Neural cell (in vitro differentiated cells): Measurements from ENCODE around the gene SYTL3. TPM values are rescaled to one million over a fixed set of nuclear protein-coding genes. Genes with fewer than 3 reads are reported as not detected.

ENCODE experiments used
- H2AFZ ChIP-seq: fragments of 200-600, 300-800 bp; sonication (generic), shearing (Covaris generic); 2 replicates; pipeline ENCODE4 v1.6.0; 2014; ENCODE audit warnings: low read depth, mild to moderate bottlenecking, antibody characterized with exemption, low read length, moderate library complexity
- H3F3A ChIP-seq: fragments of 200-600 bp; shearing (Covaris generic); 2 replicates; pipeline ENCODE4 v1.6.1; 2016; ENCODE audit warnings: mild to moderate bottlenecking, moderate library complexity, mixed read lengths, antibody characterized with exemption, low read length; ENCODE audit not compliant: insufficient read depth, poor library complexity, severe bottlenecking
- H3K27ac ChIP-seq: fragments of 200-600, 300-800 bp; sonication (generic), shearing (Covaris generic); 2 replicates; pipeline ENCODE4 v1.5.1; 2014; ENCODE audit warnings: mild to moderate bottlenecking, low read length, moderate library complexity
- H3K27me3 ChIP-seq: fragments of 300-800, 200-600 bp; sonication (generic), shearing (Covaris generic); 2 replicates; pipeline ENCODE4 v1.6.0; 2014; ENCODE audit warnings: mild to moderate bottlenecking, low read depth, low read length, moderate library complexity; ENCODE audit not compliant: insufficient read depth
- H3K36me3 ChIP-seq: fragments of 300-800, 200-600 bp; sonication (generic), shearing (Covaris generic); 2 replicates; pipeline ENCODE4 v1.5.1; 2014; ENCODE audit warnings: mild to moderate bottlenecking, antibody characterized with exemption, low read length, moderate library complexity; ENCODE audit not compliant: insufficient read depth
- H3K4me2 ChIP-seq: fragments of 300-800, 200-600 bp; sonication (generic), shearing (Covaris generic); 2 replicates; pipeline ENCODE4 v1.6.0; 2014; ENCODE audit warnings: mild to moderate bottlenecking, low read length
- H3K4me3 ChIP-seq: fragments of 300-800, 200-600 bp; sonication (generic), shearing (Covaris generic); 2 replicates; pipeline ENCODE4 v1.5.1; 2014; ENCODE audit warnings: mild to moderate bottlenecking, low read length, moderate library complexity
- H3K79me2 ChIP-seq: fragments of 200-600 bp; shearing (Covaris generic); replicated peaks from 2 replicates; pipeline ENCODE4 v1.6.0; 2014; ENCODE audit warnings: mild to moderate bottlenecking, low read length, moderate library complexity; ENCODE audit not compliant: insufficient read depth
- H3K9ac ChIP-seq: fragments of 300-800, 200-600 bp; sonication (generic), shearing (Covaris generic); 2 replicates; pipeline ENCODE4 v1.6.1; 2016; ENCODE audit warnings: mild to moderate bottlenecking, low read length, mixed read lengths
- H3K9me2 ChIP-seq: fragments of 200-600 bp; shearing (Covaris generic); 2 replicates; pipeline ENCODE4 v1.6.1; 2016; ENCODE audit warnings: mild to moderate bottlenecking, low read length, mixed read lengths; ENCODE audit not compliant: insufficient read depth
- H3K9me3 ChIP-seq: fragments of 200-600, 300-800 bp; sonication (generic), shearing (Covaris generic); 2 replicates; pipeline ENCODE4 v1.6.1; 2016; ENCODE audit warnings: mild to moderate bottlenecking, mixed run types, low read length, moderate library complexity, mixed read lengths
- H4K20me1 ChIP-seq: fragments of 200-600 bp; shearing (Covaris generic); 2 replicates; pipeline ENCODE4 v1.6.1; 2016; ENCODE audit warnings: mild to moderate bottlenecking, mixed run types; ENCODE audit not compliant: insufficient read depth
- EP300 ChIP-seq: fragments of 450-650 bp; conservative IDR thresholded peaks from 2 replicates; pipeline ENCODE4 v1.6.1; 2014; ENCODE audit warnings: antibody characterized with exemption, mild to moderate bottlenecking, moderate library complexity; ENCODE audit not compliant: poor library complexity, severe bottlenecking
- EZH2 ChIP-seq: fragments of 200-600, 300-800 bp; shearing (Covaris generic), sonication (generic); IDR thresholded peaks from 2 replicates; pipeline ENCODE4 v1.6.1; 2014; ENCODE audit warnings: antibody characterized with exemption, low read length, borderline replicate concordance, mild to moderate bottlenecking; ENCODE audit not compliant: insufficient read depth, poor library complexity, severe bottlenecking
- MXI1 ChIP-seq: fragments of 450-650 bp; conservative IDR thresholded peaks from 2 replicates; pipeline ENCODE4 v1.6.1; 2014; ENCODE audit warnings: antibody characterized with exemption, mild to moderate bottlenecking; ENCODE audit not compliant: poor library complexity, severe bottlenecking
- POLR2AphosphoS5 ChIP-seq: IDR thresholded peaks from 2 replicates; pipeline ENCODE4 v1.6.1; 2012
- RAD21 ChIP-seq: fragments of 450-650 bp; conservative IDR thresholded peaks from 2 replicates; pipeline ENCODE4 v1.6.1; 2014; ENCODE audit warnings: antibody characterized with exemption, mild to moderate bottlenecking, moderate library complexity
- SMC3 ChIP-seq: fragments of 450-650 bp; conservative IDR thresholded peaks from 2 replicates; pipeline ENCODE4 v1.6.1; 2014; ENCODE audit warnings: antibody characterized with exemption, mild to moderate bottlenecking, moderate library complexity; ENCODE audit not compliant: poor library complexity
- TAF1 ChIP-seq: IDR thresholded peaks from 2 replicates; pipeline ENCODE4 v1.6.1; 2012; ENCODE audit warnings: low read depth
- polyA plus RNA-seq: library from polyadenylated mRNA; depleted of rRNA; stranded (reverse); fragments of >200 nt; gene quantifications from 2 replicates; pipeline ENCODE4 v1.2.3, GENCODE V29; 2014
- TF ChIP-seq, protein P1 (sequence below): fragments of 450-650 bp; IDR thresholded peaks from 2 replicates; pipeline ENCODE4 v1.5.1; 2014; ENCODE audit warnings: antibody characterized with exemption, mild to moderate bottlenecking, moderate library complexity; ENCODE audit not compliant: poor library complexity, severe bottlenecking
- TF ChIP-seq, protein P2 (sequence below): IDR thresholded peaks from 2 replicates; pipeline ENCODE4 v1.6.1; 2012; ENCODE audit warnings: borderline replicate concordance

Gene SYTL3
- polyA plus RNA-seq, 1 donor from 2014 or later, result 2.1 TPM

DNA sequence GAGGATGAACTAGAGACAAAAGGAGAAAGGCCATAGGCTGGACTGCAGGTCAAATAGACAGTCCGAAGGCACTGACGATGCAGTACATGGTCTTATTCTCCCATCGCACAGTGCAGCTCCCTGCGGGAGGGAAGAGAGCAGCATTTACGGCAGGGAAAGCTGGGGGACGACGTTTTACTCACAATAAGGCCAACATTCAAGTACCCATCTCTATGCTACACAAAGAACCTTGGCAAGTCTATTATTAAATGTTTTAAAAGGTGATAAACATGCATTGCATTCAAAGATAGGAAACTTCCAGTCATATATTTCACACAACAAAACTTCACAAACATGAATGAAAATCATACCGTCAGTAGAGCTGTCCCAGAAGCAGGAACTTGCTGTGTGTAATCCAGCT, 13.1 kb upstream of the SYTL3 start:
- peaks cover 5% of the 10 kb centered on the region for H3K36me3 ChIP-seq
- no peak overlapping the region for H2AFZ ChIP-seq
- H3F3A ChIP-seq, result no peaks in the 10 kb centered on the region
- peaks cover 16% of the 10 kb centered on the region for H3K79me2 ChIP-seq
- TF ChIP-seq EP300 (no peak), TAF1 (no peak), SMC3 (no peak), POLR2AphosphoS5 (no peak), RAD21 (no peak), MXI1 (no peak), EZH2 (no peak)
- TF ChIP-seq, protein P1, sequence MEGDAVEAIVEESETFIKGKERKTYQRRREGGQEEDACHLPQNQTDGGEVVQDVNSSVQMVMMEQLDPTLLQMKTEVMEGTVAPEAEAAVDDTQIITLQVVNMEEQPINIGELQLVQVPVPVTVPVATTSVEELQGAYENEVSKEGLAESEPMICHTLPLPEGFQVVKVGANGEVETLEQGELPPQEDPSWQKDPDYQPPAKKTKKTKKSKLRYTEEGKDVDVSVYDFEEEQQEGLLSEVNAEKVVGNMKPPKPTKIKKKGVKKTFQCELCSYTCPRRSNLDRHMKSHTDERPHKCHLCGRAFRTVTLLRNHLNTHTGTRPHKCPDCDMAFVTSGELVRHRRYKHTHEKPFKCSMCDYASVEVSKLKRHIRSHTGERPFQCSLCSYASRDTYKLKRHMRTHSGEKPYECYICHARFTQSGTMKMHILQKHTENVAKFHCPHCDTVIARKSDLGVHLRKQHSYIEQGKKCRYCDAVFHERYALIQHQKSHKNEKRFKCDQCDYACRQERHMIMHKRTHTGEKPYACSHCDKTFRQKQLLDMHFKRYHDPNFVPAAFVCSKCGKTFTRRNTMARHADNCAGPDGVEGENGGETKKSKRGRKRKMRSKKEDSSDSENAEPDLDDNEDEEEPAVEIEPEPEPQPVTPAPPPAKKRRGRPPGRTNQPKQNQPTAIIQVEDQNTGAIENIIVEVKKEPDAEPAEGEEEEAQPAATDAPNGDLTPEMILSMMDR, result no peak
- TF ChIP-seq, protein P2, sequence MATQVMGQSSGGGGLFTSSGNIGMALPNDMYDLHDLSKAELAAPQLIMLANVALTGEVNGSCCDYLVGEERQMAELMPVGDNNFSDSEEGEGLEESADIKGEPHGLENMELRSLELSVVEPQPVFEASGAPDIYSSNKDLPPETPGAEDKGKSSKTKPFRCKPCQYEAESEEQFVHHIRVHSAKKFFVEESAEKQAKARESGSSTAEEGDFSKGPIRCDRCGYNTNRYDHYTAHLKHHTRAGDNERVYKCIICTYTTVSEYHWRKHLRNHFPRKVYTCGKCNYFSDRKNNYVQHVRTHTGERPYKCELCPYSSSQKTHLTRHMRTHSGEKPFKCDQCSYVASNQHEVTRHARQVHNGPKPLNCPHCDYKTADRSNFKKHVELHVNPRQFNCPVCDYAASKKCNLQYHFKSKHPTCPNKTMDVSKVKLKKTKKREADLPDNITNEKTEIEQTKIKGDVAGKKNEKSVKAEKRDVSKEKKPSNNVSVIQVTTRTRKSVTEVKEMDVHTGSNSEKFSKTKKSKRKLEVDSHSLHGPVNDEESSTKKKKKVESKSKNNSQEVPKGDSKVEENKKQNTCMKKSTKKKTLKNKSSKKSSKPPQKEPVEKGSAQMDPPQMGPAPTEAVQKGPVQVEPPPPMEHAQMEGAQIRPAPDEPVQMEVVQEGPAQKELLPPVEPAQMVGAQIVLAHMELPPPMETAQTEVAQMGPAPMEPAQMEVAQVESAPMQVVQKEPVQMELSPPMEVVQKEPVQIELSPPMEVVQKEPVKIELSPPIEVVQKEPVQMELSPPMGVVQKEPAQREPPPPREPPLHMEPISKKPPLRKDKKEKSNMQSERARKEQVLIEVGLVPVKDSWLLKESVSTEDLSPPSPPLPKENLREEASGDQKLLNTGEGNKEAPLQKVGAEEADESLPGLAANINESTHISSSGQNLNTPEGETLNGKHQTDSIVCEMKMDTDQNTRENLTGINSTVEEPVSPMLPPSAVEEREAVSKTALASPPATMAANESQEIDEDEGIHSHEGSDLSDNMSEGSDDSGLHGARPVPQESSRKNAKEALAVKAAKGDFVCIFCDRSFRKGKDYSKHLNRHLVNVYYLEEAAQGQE, result no peak
- no peak overlapping the region for H3K9ac ChIP-seq
- no peak overlapping the region for H3K4me2 ChIP-seq
- no peaks in the 10 kb centered on the region for H3K27me3 ChIP-seq
- no peak overlapping the region for H3K4me3 ChIP-seq
- H3K9me2 ChIP-seq, result no peaks in the 10 kb centered on the region
- H3K27ac ChIP-seq, result no peak overlapping the region
- H4K20me1 ChIP-seq, result no peaks in the 10 kb centered on the region
- no peaks in the 10 kb centered on the region for H3K9me3 ChIP-seq

DNA sequence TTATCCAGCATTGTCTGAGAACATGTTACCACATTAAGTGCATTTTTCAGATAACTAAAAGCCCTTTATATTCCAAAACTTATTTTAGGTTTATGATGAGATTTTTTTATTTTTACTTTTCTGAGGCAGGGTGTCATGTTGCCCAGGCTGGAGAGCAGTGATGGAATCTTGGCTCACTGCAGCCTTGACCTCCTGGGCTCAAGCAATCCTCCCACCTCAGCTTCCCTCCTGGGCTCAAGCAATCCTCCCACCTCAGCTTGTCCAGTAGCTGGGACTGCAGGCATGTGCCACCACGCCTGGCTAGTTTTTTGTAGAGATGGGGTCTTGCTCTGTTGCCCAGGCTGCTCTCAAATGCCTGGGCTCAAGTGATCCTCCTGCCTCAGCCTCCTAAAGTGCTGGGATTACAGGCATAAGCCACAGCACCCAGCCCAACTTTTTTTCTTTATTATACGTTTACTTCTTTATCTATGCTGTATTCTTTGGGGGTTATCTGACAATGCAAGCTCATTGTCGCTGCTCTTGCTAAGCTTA, 11.5 kb upstream of the SYTL3 start:
- Histone ChIP-seq H3K79me2 (peaks cover 32% of the 10 kb centered on the region), H3K27ac (no peak overlapping the region), H3K9me3 (no peaks in the 10 kb centered on the region), H3K9ac (no peak overlapping the region), H2AFZ (no peak overlapping the region), H3K36me3 (peaks cover 11% of the 10 kb centered on the region), H3K27me3 (no peaks in the 10 kb centered on the region), H3F3A (no peaks in the 10 kb centered on the region), H3K9me2 (no peaks in the 10 kb centered on the region), H4K20me1 (no peaks in the 10 kb centered on the region), H3K4me3 (no peak overlapping the region), H3K4me2 (no peak overlapping the region)
- TF ChIP-seq TAF1, result no peak
- TF ChIP-seq EP300, result no peak
- TF ChIP-seq, protein P2, result no peak
- TF ChIP-seq RAD21, result no peak
- no peak for TF ChIP-seq POLR2AphosphoS5
- TF ChIP-seq EZH2, result no peak
- TF ChIP-seq SMC3, result no peak
- no peak for TF ChIP-seq MXI1
- TF ChIP-seq, protein P1, result no peak
